Caki2 (cell line): ENCODE measurements around the gene PAQR8. TPM values are rescaled to one million over a fixed set of nuclear protein-coding genes. Genes with fewer than 3 reads are reported as not detected.

ENCODE experiments used
- DNase-seq: peaks from one replicate; pipeline ENCODE4 v3.0.0-alpha.2; 2015; ENCODE audit warnings: low read depth
- in situ Hi-C: cut with HindIII; loops from 2 replicates; pipeline ENCODE4 v1.10.0; 2016; ENCODE audit warnings: low sequenced_read_pairs, low pct_unique_long_range_greater_than_20kb, mixed read lengths
- total RNA-seq: library from RNA; depleted of rRNA; stranded (reverse); fragments of >200 nt; shearing (Covaris generic); gene quantifications from 2 replicates; pipeline ENCODE4 v1.2.3, GENCODE V29; 2014; ENCODE audit warnings: low replicate concordance

PAQR8 gene
- total RNA-seq, 1 experiment from 2014 or later, result 3.9 TPM

DNA sequence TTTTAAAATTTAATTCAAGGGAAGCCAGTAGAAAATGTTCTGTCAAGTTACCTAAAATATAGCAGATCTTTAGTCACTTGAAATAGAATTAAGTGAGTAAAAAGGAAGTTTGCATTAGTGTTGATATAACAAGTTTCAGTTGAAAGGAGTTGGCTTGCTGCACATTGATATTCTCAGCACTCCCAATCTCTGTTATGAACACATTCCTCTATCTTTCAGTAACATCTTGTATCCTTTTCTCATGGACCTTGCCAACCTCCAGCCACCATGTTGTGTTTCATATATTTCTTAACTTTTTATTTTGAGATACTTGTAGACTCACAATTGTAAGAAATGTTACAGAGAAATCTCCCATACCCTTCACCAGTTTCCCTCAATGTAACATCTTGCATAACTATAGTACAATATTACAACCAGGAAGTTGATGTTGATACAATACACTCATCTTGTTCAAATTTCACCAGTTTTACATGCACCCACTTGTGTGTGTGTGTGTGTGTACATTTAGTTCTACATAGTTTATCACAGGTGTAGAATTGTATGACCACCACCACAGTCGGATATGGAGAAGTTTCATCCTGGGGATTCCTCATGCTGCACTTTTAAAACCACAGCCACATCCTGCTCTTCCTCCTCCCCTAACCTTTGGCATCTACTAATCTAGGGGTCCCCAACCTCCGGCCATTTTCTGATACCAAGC, 20.2 kb upstream of the PAQR8 start:
- no peak for DNase-seq
- in situ Hi-C loops, result no loop called here

DNA sequence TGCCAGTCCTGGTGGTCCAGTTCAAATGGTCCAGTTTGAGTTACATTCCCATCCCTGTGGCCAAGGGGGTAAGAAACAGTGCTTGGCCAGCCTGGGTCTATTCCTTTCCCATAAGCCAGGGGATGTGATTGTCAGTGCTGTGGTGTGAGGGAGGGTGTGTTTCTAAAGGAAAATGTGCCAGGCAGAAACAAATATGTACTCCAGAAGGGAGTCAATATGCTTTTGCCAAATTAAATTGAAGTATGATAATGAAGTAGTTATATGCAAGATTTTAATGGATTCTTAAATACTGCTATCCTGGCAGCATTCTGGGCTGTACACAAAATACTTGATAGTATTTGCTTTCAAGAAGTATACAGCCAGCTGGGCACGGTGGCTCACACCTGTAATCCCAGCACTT, 16.6 kb upstream of the PAQR8 start:
- in situ Hi-C loops, result no loop called here
- no peak for DNase-seq

DNA sequence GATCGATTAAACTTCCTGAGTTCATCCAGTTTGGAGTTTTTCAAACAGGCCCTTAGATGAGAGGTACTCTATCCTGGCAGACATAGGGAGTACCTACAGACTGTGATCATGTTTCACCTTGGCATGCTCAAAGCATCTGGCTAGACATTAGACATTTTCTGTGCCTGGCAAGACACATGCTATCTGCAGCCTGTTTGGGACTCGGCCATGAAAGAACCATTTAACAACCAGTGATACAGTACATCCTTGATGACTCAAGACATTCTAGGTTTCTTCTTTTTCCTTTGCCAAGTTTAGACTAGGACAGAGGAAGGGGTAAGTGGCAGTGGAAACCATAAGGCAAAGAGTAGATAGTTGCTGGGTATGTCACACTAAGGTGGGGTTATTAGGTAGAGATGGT, 15.4 kb upstream of the PAQR8 start:
- in situ Hi-C loops, result no loop called here
- no peak for DNase-seq

DNA sequence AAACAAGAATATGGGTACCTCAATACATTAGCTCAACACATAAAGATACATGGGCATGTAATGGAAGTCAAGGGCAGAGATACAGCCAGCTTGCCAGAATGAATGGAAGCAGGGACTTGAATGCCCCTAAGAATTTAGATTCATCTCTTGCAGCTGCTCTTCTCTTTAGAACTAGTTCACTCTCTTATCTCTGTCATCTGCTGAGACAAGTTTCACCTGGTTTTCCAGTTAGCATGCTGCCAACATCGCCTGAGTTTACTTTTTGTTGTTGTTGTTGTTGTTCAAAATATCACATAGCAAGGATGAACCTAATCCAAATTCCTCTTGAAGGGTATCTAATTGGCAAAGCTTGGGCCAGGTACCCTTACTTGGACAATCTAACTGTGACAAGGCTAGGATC, 14.1 kb upstream of the PAQR8 start:
- in situ Hi-C loops, result no loop called here
- DNase-seq, result no peak

DNA sequence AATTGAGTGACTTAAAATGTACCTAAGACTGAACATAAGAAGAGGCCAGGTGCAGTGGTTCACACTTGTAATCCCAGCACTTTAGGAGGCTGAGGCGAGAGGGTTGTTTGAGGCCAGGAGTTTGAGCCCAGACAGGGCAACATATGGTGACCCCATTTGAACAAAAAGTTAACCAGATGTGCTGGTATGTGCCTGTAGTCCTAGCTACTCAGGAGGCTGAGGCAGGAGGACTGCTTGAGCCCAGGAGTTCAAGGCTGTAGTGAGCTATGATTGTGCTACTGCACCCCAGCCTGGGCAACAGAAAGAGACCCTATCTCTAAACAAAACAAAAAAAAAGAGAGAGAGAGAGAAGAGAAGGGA, 10.1 kb upstream of the PAQR8 start:
- in situ Hi-C loops, result no loop called here
- no peak for DNase-seq

DNA sequence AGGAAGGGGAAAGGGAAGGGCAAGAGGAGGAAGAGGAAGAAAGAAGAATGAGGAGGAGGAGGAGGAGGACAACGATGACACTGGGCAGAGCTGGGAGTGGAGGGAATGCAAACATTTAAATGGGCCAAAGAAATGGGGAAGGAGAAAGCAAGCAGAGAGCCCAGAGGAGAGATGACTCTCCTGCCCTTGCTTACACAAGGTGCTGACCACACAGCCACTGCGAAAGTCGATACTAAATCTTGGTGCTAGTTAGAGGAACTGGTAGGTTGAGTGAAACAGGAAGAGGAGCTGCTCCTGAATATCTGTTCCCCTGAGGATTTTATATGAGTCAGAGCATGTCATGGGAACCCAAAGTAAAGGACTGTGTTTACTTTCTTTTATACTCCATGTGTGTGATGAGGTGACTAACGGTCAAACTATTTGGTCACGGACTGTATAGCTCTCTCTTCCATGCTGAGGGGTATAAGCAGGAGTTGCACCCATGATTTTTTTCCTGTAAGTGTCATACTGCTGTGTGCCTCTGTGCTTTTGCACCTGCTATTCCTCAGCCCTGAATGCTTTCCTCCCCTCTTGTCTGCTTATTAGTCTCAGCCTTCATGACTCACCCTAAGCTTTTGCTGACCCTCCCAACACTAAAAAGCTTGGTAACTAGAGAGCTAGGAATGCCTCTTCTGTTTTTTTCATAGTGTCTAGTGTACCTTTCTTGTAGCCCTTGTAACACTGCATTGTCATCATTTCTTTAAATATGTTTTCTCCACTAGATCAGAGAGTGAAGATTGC, 9.5 kb upstream of the PAQR8 start:
- in situ Hi-C loops, result no loop called here

DNA sequence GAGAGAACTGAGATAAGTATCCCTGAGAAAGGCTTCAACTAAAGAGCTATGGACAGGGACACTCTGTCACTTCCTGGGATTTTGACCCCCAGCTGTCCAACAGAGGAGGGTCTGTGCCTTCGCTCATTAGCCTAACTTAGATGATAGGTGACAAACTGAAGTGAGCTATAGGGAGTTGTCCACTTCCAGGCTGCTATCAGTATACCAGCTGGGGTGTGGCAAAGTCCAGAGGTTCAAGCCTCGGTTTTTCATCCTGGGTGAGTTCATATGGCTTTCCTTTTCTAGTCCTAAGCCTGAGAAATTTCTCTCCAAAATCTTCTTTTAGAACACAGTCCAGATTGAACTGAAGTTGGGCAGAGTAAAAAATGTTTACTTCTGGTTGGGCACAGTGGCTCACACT, 5.9 kb upstream of the PAQR8 start:
- DNase-seq, result no peak
- in situ Hi-C loops, result no loop called here

More for the DNA sequence above, 9.5 kb upstream of the PAQR8 start:
- DNase-seq, result peak; percentile 94

DNA sequence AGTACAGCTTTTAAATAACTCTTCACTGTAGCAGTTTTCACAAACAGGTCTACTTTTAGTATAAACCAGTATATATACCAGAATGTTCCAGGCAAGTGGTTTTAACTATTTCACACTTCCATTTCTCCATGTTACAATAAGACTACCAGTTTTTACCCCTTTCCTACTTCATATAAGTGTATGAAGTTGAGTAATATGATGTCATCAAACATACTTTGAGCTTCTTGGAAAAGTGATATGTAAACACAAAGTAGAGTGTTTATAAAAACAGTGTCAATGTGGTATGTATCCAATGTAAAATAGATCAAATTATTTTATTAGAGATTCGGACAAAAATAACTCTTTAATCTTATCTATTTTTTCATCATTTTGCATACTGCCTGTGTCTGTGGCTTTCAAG, 2.5 kb upstream of the PAQR8 start:
- no peak for DNase-seq
- in situ Hi-C loops, result no loop called here

DNA sequence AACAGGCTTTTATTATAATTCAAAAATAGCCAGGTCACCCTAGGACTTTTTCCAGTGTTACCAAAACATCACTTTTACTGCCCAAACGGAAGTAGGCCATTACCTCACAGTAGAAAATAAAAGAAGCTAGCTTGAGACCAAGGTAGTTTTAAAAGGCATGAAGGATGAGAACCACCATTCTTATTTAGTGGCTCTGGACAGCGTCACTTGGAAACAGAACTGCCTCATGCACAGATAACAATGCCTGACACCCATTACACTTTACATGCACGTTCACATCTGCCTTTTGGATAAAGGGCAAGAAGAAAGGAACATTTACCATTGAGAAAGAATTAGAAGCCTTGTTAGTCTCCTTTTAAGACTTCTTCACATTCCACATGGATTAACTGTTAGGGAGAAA, 1.9 kb upstream of the PAQR8 start:
- in situ Hi-C loops, result no loop called here
- no peak for DNase-seq

DNA sequence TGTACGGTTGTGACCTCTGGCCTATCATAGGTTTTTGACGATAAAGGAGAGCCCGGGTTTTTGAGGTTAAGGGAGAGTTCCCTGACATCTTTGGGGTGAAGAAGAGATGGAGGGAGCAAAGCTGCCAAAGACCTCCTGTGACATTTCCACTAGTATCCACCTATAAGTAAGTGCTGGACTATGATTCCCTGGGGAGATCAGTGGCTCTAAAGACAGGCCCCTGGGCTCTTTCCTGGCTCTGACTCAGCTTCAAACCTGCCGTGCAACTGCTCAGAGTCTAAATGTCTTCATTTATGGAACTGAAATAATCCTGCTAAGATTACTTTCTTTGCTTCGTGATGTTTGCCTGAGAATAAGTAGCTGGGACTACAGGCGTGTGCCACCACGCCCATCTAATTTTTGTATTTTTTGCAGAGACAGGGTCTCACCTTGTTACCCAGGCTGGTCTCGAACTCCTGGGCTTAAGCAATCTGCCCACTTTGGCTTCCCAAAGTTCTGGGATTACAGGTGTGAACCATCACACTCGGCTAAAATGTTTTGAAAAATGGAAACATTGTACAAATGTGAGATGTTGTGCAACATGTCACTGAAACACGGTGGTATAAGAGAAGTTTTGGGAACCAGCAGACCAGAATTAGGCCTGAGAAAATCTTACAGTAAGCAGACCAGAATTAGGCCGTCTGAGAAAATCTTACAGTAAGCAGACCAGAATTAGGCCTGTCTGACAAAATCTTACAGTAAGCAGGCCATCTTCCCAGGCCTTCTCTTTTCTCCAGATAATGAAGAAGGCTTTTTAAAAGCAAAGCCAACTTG, 1.1 kb upstream of the PAQR8 start:
- in situ Hi-C loops, result no loop called here
- DNase-seq, result no peak

DNA sequence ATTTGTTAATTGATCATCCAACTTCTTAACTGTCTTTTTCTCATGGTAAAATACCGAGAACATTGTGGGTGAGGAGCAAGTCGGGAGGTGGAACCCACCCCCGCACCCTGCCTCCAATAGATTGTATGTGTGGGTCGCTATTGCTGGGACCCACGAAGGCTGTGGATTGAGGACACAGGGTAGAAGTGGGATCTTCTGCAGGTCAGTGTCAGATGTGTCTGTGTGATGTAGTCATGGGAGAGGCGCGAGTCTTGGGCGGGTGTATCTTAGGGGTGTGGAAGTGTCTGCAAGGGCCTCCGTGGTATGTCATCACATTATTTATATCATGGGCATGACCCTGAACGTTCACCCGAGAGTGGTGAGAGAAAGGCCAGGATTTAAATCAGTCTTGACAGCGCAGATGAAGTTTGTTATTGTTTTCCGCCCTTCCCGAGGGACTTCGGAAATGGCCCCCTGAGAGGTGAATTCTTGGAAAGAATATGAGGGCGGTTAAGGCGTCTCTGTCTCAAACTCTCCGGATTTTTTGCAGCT, 472 bp upstream of the PAQR8 start:
- in situ Hi-C loops, result no loop called here
- DNase-seq, result no peak

DNA sequence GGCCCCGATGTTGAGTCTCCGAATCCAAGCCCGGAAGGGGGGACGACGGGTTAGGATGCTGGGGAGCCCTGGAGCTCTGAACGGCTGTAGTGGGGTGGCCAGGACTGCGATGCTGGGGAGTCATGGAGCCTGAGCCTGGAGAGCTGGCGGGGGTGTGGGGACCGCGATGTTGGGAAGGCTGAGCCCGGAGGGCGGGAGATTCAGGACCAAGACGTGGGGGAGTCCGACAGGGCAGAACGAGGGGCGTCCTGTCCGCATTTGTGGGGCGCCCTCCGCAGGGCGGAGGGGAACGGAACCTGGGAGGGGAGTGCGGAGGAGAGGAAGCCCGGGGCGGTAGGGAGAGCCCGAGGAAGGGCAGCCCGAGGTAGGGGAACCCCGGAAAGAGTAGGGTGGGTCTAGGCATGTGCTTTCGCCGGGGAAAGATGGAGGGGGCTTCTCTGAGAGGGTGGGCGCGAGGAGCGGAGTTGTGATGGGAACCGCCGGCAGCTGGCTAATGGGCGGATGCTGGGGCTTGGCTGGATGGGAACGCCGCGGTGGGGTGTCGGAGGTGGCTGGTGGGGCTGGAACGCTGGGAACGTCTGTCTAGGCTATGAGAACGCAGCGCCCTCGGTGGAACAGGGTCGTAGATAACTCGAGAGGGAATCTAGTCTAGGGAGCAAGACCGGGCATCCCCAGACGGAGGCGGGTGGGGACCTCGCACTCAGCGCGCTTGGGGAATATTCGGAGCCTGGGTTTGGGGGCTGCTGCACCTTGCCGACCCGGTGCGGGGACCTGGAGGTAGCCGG, 684 bp downstream of the PAQR8 start:
- in situ Hi-C loops, result no loop called here
- DNase-seq, result peak; percentile 8

DNA sequence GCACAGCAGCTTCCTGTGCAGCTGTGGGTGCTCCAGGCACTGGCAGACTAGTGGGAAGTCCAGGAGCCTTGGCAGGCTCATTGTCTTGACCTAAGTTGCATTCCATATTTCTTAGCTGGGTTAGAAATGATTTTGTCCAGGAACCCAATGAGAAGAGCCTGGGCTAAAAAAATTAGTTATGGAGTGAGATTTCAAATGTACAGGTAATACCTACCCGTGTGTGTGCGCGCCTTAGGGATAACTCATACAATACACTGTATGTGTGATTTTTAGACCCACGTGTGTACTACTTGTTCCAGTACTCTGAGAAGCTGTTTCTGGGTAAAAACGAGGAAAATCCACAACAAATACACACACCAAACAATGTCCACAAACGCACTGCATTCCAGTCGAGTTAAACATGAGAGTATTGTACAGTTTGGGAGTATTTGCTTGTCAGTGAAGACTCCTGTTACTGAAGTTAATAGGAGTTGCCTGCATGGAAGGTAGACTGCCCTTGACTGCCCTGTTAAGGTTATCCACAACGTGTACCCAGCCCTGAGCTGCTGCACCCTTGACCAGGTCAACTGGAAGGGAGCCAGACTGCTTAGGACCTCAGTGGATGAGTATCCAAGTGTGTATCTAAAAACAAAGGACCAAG, 1.4 kb downstream of the PAQR8 start:
- DNase-seq, result peak; percentile 12
- in situ Hi-C loops, result no loop called here

DNA sequence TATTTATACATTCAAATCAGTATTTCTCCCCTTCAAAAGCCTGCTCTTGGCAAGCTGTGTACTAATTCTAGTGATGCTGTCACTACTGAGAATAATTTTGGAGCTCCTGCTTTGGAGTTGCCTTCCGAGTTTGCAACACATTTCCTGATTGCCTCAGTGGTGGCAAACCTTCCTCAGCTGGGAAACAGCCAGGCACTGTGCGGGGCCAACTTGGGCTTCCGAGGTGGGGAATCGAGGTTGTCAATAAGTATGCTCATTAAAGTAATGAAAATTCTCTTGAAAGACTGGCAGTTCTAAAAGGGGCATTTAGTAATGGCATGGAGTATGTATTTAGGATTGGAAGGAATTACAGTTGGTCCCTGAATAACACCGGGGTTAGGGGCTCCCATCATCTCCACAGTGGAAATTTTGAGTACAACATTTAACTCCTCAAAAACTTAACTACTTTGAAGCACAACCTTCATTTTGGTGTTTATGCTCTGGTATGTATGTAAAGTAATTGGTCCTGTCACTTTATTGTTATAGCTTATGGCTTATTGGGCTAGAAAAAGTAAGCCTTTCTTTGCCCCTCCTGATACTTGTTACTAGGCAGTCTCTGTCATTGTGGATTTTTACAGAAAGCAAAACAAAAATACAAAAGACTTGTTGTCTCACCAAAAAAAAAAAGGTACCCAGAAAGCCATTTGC, 2.7 kb downstream of the PAQR8 start:
- in situ Hi-C loops, result no loop called here
- no peak for DNase-seq

DNA sequence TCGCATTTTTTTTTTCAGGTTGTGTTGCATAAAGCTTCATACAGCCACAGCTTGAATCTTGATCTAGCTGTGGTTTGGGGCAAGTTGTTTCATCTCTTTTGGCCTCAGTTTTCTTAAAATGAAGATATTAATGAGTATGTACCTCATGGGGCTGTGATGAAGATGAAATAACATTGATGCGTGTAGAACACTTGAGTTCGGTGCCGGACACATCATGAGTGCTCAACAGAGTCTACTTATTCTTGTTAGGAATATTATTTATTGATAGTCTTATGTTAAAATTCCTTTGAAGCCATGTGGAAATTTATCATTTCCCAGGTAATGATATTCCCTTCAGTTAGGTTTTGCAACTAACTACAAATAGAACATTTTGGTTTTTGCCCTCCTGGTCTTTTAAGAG, 3.4 kb downstream of the PAQR8 start:
- DNase-seq, result no peak
- in situ Hi-C loops, result no loop called here

DNA sequence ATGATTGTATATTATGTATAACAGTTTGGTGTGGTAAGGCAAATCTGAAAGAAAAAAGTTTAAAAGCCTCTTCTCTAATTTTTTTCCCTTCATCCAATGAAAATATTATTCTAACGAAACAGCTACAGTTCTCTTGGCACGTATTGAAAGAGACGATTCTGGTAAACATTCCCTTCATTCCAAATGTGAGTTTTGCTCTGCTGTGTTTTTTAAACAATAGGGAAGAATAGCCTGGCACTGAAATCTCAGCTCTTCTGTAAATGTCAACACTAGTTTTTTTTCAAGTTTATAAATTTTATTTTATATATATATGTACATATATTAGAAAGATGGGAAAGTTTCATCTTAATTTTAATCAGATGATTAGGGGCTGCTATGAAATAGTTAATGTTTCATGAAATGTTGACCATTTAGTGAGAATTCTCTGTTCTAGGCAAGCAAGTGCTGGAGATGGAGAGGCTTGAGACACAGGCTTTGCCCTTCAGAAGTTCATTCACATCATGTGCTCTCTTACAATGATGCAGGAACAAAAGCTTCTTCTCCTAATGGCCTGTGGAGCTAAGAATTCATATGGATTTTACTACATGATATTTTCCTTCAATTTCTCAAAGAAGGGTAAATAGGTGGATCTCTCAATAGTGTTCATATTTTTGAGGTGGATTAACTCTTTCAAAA, 4.1 kb downstream of the PAQR8 start:
- DNase-seq, result no peak
- in situ Hi-C loops, result no loop called here

DNA sequence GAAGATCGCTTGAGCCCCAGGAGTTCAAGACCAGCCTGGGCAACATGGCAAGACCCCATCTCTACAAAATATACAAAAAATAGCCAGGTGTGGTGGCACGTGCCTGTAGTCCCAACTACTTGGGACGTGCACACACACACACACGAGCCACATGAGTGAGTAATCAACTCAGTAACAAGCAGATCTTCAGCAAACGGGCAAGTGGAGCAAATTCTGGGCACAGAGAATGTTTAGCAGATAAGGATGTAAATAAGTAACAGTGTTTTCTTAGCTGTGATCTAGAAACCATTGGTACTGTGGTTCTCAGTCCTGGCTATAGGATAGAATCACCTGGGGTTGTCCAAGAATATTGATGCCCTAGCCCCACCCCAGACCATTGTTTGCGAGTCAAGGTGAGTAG, 6.1 kb downstream of the PAQR8 start:
- no peak for DNase-seq
- in situ Hi-C loops, result no loop called here
